ENCODE data around the gene FBXO31. TPM values are rescaled to one million over a fixed set of nuclear protein-coding genes. Genes with fewer than 3 reads are reported as not detected.

The FBXO31 gene, protein sequence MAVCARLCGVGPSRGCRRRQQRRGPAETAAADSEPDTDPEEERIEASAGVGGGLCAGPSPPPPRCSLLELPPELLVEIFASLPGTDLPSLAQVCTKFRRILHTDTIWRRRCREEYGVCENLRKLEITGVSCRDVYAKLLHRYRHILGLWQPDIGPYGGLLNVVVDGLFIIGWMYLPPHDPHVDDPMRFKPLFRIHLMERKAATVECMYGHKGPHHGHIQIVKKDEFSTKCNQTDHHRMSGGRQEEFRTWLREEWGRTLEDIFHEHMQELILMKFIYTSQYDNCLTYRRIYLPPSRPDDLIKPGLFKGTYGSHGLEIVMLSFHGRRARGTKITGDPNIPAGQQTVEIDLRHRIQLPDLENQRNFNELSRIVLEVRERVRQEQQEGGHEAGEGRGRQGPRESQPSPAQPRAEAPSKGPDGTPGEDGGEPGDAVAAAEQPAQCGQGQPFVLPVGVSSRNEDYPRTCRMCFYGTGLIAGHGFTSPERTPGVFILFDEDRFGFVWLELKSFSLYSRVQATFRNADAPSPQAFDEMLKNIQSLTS
- 10 to 100 TPM; 18.7 to 22.6 (median 18.9) TPM for polyA plus RNA-seq (ENCODE audit: insufficient read length in 3 of 3)

DNA sequence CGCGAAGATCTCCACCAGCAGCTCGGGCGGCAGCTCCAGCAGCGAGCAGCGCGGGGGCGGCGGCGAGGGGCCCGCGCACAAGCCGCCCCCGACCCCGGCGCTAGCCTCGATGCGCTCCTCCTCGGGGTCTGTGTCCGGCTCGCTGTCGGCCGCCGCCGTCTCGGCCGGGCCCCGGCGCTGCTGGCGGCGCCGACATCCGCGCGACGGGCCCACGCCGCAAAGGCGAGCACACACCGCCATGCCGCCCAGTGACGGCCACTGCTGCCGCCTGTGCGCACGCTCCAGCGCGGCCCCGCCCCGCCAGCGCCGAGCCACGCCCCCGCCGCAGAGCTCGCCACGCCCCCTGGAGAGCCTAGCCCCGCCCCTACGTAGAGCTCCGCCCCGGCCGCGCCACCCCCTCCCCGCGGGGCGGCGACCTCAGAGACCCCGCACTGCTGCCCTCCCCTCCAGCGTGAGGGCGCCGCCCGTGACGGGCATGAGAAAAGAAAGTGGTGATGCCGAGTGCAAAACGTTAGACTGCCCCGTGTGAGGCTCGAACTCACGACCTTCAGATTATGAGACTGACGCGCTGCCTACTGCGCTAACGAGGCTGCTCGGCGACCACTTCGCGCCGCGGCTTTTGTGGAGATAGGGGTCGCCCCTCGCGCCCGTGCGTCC, at the start of gene FBXO31:
Gene FBXO31, minus strand, starts transcription at position 272 of the 657 bp plus-strand sequence. Its CDS starts 32 bp downstream, at position 240.
- peak in 2 of 3 donors; percentile 77 to 80 for DNase-seq (ENCODE audit: low read depth in 3 of 3, low spot score in 2 of 3)

DNA sequence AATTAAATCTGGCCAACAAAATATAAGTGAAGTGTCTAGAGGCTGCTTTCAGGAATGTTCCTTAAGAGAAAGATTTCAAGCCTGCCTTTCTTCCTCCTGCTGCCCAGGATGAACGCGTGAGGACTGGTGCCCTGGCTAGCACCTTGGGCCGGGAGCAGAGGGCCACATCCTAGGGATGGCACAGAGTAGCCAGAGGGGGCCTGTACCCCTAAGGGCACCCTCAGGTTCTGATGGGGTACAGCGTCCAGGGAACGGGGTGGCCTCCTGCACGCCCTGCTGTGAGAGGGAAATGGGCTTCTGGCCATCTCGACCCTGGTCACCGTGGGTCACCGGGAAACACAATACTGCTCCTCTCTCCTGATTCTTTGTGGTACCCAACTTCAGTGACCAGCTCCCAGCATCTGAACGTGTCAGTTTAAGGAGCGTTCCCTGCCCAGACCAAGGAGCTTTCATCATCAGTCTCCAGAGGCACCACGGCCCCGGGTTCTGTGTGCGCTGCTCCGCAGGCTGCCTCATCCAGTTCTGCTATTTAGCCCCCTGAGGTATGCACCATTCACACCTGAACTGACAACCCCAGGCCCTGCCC, 48.8 kb upstream of the FBXO31 start:
- no peak for DNase-seq (ENCODE audit: low read depth in 3 of 3, low spot score in 2 of 3)

DNA sequence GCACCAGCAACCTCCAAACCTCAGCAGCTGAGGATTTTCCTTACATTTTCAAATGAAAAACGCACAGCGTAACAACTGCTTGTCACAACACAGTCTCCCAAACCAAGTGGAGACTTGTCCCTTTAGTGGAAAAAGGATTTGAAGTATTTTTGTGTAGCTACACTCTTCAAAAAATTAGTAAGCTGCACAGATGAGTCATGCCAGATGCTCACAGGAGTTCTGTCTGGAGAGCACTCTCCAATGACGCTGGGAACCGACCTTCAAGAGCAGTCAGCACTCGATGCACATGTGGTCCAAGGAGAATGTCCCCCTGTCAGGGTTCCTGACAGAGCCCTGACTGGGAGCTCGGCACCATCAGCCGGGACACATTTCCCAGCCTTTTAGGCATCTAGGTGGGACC, 48.4 kb upstream of the FBXO31 start:
- DNase-seq (ENCODE audit: low read depth in 3 of 3, low spot score in 2 of 3) = no peak

DNA sequence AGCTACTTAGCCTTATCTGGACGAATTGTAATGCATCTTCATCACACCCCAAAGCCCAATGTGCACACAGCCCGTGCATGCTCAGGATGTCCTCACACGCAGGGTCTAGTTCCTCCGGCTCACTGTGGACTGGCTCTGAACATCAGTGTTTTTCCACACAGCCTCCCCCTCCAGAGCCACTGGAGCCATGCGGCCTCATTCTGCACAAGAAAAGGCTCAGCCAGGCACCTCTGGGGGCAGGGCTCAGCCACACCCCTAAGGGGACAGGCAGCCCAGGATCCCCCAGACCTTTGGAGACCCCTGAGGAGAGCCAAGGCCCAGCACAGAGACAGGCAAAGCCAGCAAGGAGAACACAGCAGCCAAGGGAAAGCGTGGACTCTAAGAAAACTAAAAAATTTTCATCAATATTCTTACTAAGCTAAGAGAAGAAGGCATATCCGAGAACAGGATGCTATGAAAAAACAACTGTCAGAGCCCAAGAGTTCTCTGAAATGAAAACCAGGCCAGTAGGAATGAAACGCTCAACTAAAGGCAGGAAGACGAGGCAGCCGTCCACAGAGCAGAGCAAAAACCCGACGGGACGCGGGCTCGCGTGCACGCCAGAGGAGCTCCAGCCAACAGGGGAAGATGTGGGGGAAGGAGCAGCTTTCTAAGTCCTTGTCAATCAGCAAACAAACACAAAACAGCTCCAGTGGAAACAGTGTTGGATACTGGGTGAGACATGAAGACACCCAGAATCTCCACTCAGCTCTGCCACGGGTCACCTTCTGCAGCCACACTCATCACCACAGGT, 43.0 kb upstream of the FBXO31 start:
- DNase-seq (ENCODE audit: low read depth in 3 of 3, low spot score in 2 of 3) = no peak

DNA sequence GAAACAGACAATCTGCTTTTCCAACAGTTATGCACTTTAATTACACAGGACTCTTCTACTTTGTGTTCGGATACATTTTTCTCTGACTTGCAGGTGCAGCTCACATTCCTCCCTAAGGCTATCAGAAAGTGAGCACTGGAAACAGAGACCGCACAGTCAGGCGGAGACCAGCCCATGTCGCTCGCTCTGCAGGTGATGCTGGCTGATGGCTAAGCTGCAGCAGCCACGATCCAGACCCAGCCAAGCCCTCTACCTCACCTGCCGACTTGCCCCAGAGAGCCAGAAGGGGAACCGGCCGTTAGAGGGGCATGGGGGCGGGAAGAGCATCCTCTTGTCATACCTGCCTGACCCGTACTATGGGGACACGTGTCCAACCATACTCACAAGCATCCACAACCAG, 42.4 kb upstream of the FBXO31 start:
- DNase-seq (ENCODE audit: low read depth in 3 of 3, low spot score in 2 of 3) = no peak

DNA sequence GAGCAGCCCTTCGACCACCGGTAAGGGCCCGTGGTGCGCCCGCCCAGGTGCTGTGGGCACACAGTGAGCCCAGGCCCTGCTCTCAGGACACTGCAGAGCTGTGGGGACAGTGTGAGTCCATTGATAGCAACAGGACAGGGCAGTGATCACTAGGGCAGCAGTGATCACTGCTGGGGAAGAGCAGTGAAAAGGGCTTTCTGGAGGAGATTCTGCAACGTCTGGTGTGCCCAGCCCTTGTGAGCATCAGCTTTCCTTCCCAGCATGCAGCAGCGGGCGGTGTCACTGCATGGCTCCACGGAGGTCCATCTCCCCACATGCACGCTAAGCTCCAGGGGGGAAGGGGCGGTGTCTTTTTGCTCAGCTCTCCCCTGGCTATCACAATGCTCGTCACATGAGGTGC, 40.7 kb upstream of the FBXO31 start:
- no peak for DNase-seq (ENCODE audit: low read depth in 3 of 3, low spot score in 2 of 3)

DNA sequence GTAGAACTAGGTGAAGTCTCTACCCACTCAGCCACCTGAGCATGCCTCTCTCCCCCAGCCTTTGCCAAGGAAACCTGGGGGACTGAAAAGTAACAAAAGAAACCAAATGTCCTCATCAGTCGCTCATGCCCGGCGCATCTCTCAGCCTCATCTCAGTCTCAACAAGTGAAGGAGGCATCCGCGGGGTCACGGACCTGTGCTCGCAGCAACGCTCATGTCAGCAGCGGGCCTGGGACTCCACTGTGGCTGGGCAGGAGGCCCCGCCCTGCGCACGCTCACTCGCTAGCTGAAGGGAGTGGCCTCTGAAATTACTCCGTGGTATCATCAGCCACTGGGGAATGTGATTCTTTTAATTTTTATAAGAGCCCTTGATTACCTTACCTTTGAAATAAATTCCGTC, 39.9 kb upstream of the FBXO31 start:
- DNase-seq (ENCODE audit: low read depth in 3 of 3, low spot score in 2 of 3) = no peak

DNA sequence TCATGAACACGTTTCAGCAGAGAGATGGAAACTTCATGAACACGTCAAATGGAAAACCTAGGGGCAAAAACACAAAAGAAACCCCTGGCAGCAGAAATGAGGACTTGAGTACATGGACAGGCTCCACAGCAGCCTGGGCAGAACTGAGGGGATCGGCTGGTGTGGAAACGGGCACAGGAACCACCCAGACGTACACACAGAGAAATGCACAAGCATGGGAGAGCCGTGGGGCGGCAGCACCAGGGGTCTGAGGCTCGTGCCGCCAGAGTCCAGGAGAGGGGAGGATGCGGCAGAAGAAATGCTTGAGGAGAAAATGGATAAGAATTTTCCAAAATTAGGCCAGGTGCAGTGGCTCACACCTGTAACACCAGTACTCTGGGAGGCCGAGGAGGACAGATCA, 38.5 kb upstream of the FBXO31 start:
- DNase-seq (ENCODE audit: low read depth in 3 of 3, low spot score in 2 of 3) = no peak

DNA sequence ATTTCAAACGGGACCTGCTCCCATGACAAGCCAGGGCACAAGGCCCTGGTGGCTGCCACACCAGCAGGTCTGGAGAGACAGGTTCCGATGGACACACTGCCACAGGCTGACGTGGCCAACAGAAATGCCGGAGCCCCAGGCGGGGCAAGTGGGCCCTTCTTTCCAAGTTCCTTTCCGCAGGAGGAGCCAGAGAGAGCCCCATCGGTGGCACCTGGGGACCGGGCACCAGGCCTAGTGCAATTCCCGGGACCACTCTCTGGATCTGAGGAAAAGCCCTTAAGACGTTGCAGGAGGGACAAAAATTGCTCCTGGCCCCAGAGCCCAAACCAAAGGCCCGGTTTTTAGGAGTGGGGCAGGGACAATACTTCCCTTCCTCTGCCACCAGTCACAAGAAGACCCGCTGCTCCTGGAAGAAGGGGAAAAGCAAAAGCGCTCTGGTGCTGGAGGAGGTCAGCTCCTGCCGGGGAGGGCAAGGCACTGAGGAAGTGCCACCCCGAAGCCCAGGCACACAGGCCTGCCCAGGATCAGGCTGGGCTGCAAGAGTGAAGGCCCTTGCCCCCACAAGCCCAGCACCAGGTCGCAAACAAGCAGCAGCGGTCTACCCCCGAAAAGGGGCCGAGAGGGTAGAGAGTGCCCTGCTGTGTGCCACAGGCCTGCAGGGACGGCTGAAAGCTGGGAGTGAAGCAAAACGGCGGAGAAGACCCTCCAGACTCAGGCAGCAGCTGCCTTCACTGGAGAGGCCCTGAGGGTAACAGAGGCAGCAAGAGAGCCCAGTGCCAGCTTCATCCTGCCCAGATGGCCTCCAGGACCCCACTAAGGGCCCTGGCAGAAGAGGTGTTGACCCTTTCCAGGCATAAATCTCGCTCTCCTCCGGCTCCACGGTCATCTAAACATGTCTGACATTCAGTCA, 37.7 kb upstream of the FBXO31 start:
- no peak for DNase-seq (ENCODE audit: low read depth in 3 of 3, low spot score in 2 of 3)

DNA sequence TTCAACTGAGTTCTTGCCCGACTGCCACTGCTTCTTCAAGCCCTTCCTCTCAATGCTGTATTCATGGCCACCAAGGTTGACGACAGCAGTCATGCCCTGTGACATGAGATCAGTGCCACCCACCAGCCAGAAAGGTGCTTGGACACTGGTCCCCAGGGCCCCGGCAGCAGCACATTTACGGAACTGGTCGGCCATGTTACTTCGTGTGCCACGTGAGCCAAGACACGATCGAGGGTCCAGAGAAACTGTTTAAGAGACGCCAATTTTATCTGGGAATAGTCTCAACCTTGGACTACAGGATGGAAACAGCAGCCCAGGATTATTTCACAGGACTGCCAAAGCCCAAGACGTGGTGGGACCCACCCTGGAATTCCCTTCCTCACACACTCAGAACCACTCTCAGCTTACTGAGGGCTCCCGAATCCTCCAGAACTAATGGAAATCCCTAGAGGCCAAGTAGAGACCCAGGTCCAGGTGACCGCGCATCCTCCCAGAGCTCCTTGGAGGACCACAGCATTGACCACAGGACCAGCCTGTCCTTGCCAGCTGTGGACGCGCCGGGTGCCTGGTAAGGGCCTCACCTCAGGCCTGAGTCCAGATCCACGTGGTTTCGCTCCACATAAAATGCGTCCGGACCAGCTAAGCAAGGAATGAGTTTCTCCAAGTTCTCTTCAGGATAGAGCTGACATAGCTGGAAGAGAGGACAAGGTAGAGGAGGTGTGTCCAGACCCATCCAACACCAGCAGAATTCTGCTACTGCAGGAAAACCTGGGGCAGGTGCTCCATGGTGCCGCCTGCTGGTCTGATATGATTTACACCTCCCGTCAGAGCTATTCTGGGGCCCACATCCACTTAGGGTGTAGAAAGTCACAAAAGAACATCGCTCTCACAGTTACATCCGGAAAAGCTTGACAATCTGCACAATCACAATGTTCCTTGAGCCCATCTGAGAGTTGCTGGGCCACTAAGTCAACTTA, 36.7 kb upstream of the FBXO31 start:
- no peak for DNase-seq (ENCODE audit: low read depth in 3 of 3, low spot score in 2 of 3)

DNA sequence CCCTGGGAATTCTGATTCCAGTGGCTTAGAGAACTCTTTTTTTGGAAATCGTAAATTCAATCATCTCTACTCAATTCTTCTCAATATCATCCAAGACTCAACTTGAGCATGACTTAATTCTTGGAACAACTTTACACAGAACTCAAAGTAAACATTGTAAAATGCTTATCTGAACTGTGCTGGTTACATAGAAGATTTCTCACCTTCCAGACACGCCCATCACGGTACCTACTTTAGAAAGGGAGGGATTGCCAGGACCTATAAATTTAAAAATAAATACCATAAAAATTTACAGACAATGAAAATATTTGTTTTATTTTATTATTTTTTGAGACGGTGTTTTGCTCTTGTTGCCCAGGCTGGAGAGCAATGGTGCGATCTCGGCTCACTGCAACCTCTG, 35.1 kb upstream of the FBXO31 start:
- DNase-seq (ENCODE audit: low read depth in 3 of 3, low spot score in 2 of 3) = no peak

DNA sequence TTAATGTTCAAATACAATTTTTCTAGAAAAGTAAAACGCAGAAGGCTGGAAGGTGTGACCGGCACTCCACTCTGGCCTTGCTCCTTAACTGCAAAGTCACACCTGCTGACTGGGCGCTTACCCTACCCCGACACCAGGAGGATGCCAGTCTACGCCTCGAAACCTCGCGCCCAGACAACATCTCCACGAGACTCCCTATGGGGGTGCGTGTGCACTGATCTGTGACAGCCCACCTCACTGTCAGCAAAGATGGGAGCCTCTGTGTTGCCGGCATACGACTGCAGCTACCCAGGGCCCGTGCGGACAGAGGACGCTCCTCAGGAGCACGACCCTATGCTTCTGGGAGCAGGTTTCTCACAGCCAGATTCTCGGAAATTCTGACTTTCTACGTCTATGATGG, 34.6 kb upstream of the FBXO31 start:
- no peak for DNase-seq (ENCODE audit: low read depth in 3 of 3, low spot score in 2 of 3)

DNA sequence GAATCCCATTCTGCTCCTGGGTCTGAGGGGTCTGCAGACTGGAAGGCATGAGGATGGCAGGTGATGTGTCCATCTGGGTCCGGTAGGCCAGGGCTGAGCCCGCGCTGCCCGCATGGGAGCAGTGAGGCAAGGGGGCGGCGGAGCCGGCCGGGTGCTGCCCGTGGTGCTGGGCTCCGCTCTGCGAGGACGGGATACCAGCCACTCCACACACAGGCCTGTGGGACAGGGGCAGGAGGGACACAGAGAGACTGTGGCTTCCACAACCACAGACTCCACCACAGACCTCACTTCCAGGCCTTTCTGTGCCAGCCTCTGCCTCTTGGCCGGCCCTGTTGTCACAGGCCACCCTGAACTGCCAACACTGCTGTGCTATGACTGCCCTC, 33.9 kb upstream of the FBXO31 start:
- DNase-seq (ENCODE audit: low read depth in 3 of 3, low spot score in 2 of 3) = no peak

DNA sequence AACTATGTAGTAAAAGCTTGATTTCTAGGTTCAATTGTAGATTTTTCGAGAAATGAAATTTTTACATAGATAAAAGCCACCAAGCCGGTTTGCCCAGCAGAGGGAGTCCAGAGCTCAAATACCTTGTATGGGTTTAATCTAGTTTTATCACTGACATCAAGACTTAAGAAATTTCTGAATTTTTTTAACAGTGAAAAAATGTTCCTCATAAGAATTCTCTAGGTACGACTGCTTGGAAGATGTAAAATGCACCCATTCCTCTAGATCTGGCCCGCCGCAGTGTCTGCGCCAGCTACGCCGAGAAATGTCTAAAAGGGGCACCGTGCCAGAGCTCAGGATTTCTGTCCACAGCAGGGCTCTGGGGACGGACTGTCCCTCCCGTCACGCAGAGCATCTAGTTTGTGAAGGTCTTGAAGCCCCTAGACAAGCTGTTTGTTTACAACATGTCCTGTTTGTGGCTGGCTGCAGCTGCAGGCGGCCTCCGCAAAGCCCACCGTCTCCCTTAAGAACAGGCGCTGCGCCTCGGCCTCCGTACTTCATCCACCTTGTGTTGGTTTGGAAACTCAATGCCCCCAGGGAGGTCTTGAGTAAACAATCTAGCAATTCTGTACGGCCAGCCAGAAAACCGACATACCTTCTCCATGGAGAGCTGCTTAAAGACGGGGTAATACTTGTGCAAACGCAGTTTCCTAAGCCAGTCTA, 33.4 kb upstream of the FBXO31 start:
- no peak for DNase-seq (ENCODE audit: low read depth in 3 of 3, low spot score in 2 of 3)

DNA sequence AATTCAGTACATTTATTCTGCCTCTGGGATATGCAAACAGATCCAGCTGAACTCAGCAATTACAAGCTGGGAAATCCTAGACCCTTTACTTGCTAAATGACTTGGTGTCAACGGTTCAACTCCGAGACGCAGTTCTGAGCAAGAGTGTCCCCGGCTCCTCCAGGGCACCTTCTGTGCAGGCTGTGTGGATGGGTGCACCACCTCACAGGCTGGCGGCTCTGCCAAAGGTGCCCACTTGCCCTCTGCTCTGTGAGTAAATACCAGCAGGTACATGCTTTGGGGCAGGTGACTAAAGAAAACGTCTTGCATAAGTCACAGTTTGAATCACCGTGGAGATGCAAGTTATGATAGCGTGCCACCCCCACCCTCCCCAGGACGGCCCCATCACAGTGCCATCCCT, 31.9 kb upstream of the FBXO31 start:
- no peak for DNase-seq (ENCODE audit: low read depth in 3 of 3, low spot score in 2 of 3)

DNA sequence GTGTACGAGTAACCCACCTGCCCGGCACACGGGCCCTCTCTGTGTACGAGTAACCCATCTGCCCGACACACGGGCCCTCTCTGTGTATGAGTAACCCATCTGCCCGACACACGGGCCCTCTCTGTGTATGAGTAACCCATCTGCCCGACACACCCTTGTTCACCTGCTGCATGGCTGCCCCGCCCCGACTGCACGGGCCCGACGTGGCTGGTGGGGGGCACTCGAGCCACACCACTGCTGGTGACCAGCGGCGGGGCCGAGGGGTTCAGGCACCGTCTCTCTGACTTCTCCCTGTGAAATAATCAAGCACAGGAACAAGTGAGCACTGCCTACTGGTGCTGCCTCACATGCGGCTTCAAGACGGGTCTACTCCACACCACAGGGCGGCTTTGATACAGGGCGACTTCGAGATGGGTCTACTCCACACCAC, 30.7 kb upstream of the FBXO31 start:
- no peak for DNase-seq (ENCODE audit: low read depth in 3 of 3, low spot score in 2 of 3)

DNA sequence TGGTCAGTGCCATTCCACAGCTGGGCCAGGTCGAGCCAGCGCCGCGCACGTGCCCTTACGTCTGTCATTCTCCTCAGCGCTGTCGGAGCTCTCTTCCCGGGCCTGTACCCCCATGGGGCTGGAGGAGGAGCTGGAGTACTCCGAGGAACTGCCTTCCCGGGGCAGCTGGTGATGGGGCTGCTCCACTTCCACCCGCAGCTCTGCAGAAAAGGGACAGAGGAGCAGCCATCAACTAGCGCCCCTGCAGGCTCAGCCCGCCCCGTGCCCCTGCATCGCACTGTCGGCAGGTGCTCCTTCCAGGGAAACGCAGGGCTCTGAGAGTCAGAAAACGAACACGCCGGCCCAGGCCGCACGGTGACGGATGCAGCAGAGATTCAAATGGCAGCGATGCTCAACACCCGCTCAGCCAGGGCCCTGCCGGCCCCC, 29.4 kb upstream of the FBXO31 start:
- DNase-seq (ENCODE audit: low read depth in 3 of 3, low spot score in 2 of 3) = no peak
